SK-N-MC (cell line): ENCODE results near the gene SHKBP1.

ENCODE experiments used
- EZH2 ChIP-seq: fragments of 200-600 bp; sonication (generic); IDR thresholded peaks from one replicate; pipeline ENCODE4 v1.6.1; 2017; ENCODE audit warnings: antibody characterized with exemption
- POLR2AphosphoS5 ChIP-seq: IDR thresholded peaks from 2 replicates; pipeline ENCODE4 v1.6.1; 2012; ENCODE audit warnings: mild to moderate bottlenecking, low read depth, low read length, borderline replicate concordance

DNA sequence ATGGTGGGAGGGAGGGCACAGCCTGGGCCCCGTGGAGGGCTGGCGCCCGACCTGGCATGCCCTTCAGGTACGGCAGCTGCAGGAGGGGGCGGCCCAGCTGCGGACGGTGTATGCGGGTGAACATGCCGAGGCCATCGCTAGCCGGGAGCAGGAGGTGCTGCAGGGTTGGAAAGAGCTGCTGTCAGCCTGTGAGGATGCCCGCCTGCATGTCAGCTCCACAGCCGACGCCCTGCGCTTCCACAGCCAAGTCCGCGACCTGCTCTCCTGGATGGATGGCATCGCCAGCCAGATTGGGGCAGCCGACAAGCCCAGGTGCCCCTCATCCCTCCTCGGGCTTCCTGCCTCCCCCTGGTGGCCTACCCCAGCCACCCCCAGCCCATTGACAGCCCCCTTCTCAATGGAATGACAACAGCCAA, 16.6 kb upstream of the SHKBP1 start:
- TF ChIP-seq EZH2 (no peak), POLR2AphosphoS5 (no peak)
